Measurements from ENCODE around the gene ATM.

- no peak for TF ChIP-seq CTCF (IDR thresholded peaks at IDR 0.05; ENCODE audit: insufficient read depth, low read length, poor library complexity, severe bottlenecking)
- TF ChIP-seq EZH2phosphoT487 (conservative IDR thresholded peaks at IDR 0.05; ENCODE audit: low read length) = no peak
Measured at GRCh38 chr11:108403052-108403451, 180.2 kb downstream of the ATM start.

Measured in SU-DHL-6 (cell line).